NCI-H82 treated with DMSO at 0.1 percent for 48 hours (cell line): ENCODE results near the gene RIC3.

Source experiments
- DNase-seq: peaks from one replicate; lab custom pipeline; 2025; ENCODE audit not compliant: unreplicated experiment; lab: John Stamatoyannopoulos, UW

Gene RIC3

DNA sequence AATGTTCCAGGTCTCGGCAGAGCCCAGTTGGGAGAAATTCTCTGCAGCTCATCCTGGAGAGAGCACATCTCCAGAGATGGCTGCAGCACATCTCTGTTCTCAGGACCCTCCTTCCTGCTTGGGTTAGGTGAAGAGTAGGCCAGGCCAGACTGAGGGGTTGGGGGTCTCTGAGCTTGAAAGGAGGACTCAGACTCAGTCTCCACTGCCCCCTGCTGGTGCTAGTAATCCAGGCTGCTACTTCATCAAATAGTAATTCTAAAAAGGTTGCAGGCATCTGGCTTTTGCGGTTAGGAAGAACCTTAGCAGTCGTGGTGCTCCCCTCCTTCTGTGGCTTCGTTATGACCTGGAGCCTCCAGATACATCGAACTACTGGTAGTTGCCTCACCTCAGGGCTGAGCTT lies 78.1 kb downstream of the RIC3 start:
- no peak for DNase-seq

DNA sequence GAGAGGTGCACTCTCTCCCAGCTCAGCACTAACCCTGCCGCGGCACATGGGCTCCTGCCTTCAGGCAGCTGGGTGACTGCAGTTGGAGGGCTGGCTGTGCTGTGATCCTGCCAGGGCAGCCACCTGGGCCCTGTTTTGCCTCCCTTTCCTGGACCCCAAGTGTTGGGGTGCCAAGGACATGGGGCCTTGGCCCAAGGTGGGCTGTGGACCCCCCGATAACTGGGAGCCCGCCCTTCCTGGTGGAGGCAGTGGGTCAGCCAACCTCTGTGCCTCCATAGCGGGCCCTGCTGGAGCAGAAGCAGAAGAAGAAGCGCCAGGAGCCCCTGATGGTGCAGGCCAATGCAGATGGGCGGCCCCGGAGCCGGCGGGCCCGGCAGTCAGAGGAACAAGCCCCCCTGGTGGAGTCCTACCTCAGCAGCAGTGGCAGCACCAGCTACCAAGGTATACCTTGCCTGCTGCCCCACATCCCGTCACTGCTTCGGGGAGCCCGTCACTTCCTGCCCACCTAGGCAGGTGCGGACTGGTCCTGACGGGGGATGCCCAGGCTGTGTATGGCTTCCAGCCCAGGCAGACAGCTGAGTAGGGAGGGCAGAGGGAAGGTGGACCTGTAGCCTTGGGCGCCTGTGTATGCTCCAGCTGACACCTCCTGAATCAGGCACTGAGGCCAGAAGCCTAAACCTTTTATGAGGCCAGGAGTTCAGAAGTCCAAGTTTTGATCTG lies 78.9 kb downstream of the RIC3 start:
- no peak for DNase-seq

DNA sequence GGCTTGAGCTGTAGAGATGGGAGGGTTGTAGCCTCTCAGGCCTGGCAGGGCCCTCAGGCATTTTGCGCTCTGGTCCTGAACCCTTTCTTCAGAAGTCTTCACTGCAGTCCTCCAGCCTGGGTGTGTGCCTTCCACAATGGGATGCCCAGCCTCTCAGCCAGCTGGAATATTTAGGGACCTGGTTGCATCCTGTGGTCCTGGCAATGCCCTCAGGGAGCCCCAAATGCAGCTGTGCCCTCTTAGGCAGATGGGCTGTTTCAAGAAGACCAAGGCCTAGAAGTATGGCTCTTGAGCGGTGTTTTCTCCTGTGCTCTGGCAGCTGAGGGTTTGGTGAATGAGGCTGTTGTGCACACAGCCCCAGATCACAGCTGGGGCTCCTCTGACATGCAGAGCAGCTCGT lies 81.1 kb downstream of the RIC3 start:
- no peak for DNase-seq

DNA sequence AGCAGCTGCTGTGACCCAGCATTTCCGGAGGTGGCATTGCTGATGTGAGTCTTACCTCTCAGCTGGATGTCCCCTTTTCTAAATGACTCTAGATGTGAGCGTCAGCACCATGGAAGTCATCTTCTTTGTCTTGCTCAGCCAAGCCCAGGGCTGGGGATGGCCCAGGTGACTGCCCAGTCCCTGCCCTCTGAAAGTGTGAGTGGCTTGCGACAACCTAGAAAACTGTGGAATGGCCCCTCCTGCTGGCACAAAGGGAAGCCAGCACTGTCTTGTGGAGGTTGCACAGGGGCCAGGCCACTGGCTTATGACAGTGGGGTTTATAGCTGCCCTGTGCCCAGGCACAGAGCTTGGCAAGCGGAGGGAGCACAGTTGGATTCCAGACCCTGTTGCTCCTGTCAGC lies 81.6 kb downstream of the RIC3 start:
- DNase-seq: no peak

DNA sequence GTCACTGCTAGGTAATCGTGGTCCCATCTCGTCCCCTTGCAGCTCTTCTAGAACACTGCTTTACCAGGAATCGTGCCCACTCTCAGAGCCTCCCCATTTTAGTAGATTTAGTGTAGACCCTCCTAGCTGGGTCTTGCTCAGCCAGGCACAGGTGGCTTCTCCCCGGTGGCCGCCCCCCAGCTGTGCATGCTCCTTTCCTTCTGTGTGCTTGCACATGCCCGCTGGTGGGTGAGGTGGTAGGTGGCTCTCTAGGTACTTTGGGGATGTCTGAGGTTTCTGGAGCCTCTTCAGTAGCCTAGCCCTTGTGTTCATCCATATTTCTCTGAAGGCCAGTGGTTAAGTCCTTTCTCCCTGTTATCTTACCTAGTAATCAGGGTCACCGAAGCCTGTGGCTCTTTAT lies 82.3 kb downstream of the RIC3 start:
- DNase-seq: no peak

DNA sequence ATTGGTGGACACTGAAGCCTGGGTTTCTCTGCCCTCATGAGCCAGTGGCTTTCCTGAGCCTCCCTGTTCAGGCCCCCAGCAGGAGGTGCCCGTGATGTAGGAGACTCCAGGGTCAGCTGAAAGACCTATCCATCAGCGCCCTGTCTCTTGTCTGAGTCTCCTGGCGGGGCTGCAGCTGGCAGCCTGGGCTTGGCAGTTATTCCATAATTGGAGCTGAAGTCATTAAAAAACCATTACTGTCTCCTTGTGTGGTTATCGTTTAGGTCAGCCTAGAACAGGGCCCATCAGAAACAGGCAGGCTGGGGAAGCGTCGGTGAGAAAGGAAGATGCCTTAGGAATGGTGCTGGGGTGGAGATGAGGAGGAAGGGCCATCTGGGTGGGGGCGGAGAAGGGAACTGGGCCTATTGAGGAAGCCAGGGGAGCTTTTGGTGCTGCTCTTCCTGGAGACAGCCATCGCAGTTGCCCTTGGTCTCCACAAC lies 82.8 kb downstream of the RIC3 start:
- no peak for DNase-seq

DNA sequence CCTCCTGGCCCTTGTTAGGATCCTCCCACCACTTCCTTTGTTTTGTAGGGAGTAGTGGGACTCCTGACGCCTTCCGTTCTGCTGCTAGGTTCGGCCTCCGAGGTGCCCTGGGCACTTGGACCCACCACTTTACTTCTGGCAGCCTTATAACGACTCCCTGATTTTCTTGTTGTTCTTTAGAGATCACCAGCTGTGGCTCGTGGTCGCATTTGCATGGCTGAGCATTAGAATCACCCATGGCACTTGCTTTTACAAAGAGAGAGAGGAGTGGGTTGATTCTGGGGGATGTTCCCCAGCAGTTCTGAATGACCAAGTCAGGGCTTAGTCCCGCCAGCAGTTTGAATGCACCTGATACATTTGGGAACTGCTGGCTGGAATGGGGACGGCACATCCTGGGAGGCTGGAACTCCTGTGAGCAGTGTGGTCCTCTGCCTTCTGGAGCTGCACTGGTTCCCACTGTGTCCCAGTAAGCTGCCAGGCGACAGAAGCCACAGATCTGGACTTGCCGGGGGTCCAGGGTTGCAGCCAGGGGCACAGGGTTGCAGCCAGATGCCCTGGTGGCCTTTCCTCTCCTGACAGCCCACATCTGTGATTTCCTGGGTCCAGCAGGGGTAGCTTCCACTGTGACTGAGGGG lies 83.7 kb downstream of the RIC3 start:
- DNase-seq: no peak

DNA sequence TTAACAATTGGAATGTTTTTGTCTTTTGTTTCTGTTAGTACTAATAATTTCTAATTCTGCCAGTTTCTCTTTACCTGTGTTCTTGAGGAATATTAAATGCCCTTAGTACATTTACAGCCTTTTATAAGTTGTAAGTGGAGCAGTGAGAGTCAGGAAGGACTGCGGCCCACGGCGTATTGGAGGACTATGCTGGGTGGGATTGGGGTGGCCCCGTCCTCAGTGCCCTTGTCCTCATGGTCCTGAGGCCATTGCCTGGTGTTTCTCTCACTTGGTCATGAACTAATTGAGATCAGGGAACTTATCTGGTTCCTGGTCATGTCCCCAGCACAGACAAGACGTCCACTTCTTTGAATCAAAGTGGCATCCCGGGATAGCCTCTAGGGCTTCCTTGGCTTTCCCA lies 84.5 kb downstream of the RIC3 start:
- DNase-seq: no peak

DNA sequence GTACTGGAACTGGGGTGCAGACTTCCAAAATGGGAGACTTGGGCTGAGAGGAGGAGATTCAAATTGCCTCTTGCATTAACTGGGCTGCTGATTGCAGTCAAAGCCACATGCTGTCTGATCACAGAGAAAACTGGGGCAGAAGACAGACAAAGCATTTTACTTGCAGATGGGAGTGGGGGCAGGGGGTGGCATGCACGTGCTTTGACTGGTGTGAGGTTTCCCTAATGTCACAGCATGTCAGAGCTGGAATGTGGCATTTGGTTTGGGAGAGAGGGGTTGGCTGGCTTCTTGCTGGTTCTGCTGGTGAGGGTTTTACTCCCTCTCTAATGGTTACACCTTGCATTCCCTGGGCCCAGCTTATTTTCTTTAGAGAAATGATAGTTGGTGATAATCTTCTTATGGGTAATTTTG lies 84.9 kb downstream of the RIC3 start:
- no peak for DNase-seq

DNA sequence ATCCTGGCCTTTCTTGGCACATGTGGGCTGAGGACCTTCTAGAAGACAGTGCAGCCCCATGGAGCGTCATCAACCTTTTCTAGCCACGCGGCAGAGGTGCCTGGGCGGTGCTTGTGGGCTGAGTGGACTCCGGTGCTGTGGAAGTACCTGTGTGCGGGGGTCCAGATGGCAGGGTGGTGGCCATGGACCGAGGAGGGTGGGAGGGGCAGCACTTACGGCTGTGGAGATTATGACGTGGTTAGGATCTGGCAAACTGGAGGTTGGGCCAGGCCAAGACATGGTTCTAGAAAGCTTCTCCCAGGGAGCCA lies 85.8 kb downstream of the RIC3 start:
- DNase-seq: peak; percentile 36

DNA sequence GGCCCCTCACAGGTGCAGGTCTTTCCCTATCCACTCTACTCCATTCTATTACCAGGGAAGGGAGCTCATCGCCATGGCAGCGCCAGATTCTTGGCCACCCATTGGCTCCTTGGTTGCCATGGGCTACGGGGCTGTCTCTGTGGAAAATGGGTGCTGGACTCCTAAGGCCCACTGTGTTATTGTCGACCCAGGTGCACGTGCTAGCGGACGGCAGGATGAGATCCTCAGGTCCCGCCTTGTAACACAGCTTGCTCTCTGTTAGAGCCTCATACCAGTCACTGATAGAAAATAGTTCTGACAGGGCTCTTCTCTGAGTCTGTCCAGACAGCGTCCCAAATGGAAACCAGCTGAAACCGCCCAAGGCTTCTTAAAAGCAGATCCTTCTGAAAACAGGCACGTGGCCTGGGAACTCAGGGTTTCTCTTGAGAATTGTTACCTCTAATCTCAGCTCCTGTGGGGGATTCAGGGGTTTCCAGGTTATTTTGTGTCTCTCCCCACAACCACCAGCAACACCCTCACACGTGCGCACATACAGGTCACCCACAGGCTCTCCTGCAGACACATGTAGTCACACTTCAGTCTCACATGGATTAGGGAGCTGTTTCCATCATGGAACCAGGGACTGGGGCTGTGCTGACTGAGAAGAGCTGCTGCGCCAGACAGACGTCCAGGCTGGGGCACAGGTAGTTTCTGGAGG lies 86.3 kb downstream of the RIC3 start:
- DNase-seq: peak; percentile 19

DNA sequence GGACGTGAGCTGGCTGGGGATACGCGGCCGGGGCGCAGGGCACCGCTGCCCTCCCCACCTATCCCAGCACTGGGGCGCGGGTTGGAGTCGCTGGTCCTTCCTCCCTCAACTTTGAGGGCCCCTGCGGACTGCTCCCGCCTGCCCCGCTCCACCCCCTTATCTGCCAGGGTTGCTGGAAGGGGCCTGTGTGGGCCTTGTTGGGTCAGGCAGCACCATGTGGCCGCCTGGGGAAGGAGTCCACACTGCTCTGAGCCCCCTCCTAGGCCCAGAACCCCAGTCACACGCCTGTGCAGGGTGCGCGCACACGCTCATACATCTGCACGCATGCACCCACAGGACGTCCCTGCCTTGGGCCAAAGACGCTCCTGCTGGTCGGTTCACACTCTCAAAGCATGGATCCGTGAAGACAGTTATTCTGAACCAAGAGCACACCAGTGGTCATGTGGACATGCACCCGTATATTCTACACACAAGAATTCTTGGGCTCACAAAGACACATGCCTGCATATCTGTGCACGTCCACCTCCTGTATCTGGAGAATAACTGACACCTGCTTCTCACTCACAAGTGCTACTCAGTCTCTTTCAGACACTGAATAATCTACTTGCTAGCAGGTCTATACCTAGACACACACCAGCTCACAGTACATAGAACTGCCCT lies 87.1 kb downstream of the RIC3 start:
- no peak for DNase-seq

DNA sequence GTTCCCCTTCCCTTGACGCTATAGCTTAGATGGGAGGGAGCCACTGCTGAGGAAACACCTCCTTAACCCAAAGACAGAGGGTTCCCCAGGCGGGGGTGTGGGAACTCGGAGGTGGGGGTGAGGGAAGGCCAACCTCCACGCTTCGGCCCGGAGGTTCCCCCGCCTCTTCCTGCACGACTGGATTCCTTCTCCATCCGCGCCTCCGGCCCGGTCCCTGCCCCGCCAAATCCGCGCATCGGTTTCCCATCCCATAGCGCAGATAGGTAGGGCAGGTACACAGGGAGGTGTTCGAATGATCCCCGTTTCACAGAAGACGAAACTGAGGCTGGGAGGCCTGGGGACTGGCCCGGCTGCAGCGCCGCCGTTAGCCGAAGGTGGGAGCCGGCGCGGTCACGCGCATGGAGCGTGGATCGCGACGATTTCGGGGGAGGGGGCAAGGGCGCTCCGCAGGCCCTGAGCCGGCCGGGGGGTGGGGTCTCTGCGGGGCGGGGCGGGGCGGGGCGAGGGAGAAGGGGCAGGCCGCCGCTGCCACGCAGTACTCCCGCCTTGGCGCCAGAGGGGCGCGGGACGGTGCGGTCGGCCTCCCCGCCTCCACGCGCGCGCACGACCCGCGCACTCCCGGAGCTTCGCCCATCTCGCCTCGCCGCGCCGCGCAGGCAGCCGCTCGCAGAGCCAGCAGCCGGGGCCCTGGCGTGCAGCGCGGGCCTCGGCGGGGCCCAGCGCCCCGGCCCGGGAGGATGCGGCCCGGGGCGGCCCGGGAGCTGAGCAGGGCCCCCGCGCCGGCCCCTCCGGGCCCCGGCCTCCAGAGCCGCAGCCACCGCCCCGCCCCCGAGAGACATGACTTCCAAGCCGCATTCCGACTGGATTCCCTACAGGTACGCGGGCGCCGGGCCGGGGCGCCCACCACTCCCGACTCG lies 87.9 kb downstream of the RIC3 start, which contains the start of gene TUB:
TSS of gene TUB (plus strand) at position 538 of the 917 bp plus-strand sequence. CDS start at position 838, 300 bp downstream.
- no peak for DNase-seq

DNA sequence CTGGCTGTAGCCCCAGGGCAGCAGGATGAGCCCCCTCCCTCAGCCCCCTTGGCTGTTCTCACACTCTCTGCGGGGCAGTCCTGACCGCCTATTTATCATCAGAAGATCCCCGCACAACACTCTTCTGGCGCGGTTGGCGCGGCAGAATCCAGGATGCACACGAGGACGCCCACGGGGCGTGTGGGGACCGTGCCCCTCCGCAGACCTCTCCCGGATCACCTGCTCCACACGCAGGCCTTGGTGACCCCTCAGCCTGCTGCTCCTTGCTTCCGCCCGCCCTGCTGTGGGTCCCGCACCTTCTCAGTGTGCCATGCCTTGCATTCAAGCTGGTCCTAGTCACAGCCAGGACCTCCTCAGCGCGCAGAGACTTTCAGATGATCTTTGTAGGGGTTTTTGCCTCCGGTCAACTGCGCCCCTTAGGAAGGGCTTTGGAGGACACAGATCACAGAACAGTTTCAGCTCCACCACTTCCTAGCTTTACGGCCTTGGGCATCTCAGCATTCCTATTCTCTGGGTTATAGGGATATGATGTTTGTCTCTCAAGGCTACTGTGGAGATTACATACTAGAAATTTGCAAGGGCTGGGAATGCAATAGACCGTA lies 88.7 kb downstream of the RIC3 start:
- DNase-seq: no peak

DNA sequence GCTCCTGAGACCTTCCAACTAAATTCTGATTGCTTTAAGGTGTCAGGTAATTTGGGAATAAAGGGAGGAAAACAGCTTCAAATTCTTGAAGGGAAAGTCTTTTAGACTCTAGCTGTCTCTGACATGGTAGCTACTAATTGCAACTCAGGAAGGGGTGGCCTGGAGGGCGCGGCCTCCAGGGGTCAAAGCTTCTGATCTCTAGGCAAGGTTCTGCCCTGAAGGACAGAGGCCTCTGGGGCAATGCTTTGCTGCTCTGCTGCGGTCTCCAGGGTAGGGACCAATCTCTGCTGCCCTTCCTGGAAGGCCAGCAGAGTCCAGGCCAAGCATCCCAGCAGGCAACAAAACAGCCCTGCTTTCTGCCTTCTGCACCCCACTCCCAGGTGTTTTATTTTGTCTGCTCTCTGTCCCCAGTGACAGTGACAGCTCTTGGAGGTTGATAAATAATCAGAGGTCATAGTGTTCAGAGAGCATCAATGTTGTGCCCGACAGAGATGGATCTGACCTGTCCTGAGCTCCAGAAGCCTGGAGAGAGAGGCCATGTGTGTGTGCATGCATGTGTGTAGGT lies 89.6 kb downstream of the RIC3 start:
- DNase-seq: no peak

DNA sequence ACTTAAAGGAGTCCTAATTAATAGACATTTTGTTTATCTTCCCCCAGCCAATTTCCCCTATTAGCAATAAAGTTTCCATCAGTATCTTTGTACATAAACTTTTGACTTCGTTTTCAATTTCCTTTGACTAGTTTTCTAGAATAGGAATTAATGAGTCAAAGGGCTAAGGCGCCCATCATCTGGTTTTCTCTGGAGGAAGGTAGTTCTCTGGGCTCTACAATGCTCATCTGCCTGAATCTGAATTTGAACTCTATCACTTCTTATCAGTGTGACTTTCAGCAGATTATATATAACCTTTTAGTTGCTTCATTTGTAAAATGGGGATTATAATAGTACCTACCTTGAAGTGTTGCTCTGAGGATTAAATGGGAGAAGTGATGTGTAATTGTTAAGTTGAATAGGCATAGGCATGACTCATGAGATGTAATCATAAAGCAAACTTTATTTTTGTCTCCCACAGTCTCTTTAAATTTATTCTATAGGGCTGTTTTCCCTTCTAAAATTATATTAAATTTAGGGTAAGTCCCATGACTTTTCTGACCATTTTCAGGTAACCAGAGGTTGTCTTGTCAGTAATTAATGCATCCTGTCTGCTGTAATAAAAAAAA lies 93.6 kb downstream of the RIC3 start:
- DNase-seq: no peak

DNA sequence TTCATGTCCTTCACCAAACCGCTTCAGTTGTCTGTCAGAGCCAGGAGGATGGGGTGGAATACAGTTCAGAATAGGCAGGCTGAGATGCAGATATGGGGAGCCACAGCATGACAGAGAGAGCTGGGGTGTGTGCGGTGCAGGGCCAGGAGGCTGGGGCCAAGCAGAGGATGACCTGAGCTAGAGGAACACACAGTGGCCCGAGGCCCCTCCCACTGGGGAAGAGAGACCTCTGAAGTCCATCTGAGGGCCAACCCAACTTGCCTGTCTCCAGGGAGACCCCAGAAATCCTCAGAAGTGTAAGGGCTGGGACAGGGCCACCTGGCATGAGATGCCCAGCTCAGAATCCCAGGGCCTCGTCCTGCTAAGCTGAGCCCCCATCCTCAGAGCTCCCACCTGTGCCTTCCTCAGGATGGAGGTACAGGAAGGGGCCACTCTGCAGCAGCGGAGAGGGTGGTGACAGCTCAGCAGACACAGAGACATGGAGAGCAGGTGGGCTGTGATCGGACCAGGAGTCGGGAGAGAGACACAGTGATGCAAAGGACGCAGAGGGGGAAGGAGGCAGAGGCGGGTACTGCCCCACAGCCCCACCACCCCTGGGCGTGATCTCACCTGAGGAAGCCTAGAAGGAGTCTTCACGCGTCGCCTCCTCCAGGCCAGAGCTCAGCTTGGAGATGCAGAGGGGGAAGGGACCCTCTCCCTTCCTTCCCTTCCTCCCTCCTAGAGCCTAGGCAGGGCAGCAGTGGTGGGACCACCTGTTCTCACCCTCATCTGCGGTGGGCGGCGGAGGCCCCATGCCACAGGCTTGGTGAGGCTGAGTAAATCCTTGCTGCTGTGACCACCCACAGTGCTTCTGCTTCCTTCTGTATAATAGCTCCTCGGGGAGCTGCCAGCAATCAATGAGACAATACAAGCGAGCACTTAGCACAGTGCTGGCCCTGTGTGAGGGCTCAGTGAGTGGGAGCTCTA lies 96.9 kb downstream of the RIC3 start:
- DNase-seq: no peak

DNA sequence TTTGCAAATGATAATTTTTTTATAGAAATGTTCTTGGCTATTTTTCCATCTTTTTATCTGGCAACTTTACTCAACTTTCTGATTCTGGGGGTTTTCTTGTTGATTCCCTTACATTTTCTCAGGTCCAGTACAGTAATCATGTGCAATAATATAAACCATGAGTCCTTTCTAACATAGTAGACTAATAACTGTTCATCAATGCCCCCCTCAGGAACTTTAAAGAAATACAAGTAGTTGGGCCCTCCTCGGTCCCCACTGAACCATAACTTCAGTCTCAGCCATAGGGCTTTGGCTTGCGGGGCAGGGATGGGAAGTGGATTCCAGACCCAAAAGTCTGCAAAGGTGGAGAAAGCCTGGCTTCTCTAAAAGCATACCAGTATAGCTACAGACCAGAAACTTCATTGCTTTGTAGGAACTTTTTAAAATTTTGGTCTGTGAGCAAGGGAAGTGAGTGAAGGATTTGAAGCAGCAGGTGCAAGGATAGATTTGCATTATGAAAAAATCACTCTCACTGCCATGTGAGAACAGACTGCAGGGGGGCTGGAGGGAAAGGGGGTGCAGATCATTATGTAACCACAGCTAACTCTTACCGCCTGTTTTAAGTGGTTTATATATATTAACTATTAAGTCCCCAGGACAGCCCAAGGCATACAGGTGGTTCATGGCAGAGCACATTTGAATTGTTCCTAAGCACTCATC lies 98.3 kb downstream of the RIC3 start:
- no peak for DNase-seq
